ENCODE measurements around the gene ITPR1. TPM values are rescaled to one million over a fixed set of nuclear protein-coding genes. Genes with fewer than 3 reads are reported as not detected.

The ITPR1 gene
- total RNA-seq, 1 donor from 2014 or later = 91.7 TPM

DNA sequence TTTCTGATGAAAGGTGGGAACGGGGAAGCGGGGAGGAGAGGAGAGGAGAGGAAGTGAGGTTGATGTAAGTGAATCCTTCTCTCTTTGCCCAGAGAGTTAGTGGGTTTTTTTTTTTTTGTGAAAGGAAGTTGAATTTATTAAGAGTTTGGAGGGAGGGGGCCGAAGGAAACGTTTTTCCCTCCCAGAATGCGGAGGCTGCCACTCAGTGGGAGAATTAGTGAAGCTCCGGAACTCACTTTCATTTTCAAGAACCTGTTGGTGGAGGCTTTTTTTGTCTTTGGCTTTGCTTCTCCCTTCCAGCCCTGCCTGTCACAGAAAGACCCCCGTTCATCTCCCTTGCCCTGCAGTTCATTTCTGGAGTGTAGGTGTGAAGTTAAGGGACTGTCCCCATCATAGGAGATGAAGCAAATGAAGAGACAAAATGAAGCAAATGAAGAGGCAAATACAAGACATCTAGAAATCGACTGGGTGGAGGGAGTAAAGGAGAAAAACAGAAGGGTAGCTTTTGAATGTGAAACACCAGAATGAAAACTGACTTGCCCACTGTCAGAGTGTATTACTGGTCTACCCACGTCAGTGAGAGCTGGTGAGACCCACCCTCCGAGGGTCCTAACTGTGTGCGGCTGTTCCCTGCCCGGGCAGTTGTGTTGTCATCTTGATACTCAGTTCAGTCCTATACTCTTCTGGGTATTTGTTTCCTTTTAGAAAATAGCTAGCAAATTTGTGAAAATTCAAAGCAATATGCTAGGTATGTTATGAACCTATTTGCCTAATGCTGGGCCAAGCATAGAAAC lies 91.5 kb downstream of the ITPR1 start:
- H3K36me3 ChIP-seq = no peaks in the 10 kb centered on the region
- no peak for DNase-seq
- no peaks in the 10 kb centered on the region for H3K27me3 ChIP-seq
- peak; percentile 48 for ATAC-seq
- intact Hi-C loops (cut with DNase I) = no loop called here
- peaks cover 57% of the 10 kb centered on the region for H3K4me1 ChIP-seq
- peak overlapping the region; percentile 63 for H3K27ac ChIP-seq
- H3K9me3 ChIP-seq = no peaks in the 10 kb centered on the region
- peak overlapping the region; percentile 39 for H3K4me3 ChIP-seq
- no peak for TF ChIP-seq CTCF (IDR thresholded peaks at IDR 0.05)

GRCh38 chr3:4586381-4586780 lies 93.2 kb downstream of the ITPR1 start:
- no peak overlapping the region for H3K27ac ChIP-seq
- no peak overlapping the region for H3K4me3 ChIP-seq
- no peaks in the 10 kb centered on the region for H3K9me3 ChIP-seq
- TF ChIP-seq CTCF (IDR thresholded peaks at IDR 0.05) = no peak
- DNase-seq (no peak), ATAC-seq (no peak)
- H3K27me3 ChIP-seq = no peaks in the 10 kb centered on the region
- peaks cover 61% of the 10 kb centered on the region for H3K4me1 ChIP-seq
- intact Hi-C loops (cut with DNase I) = no loop called here
- H3K36me3 ChIP-seq = no peaks in the 10 kb centered on the region

- DNase-seq (no peak), ATAC-seq (no peak)
- Histone ChIP-seq H3K27me3 (no peaks in the 10 kb centered on the region), H3K9me3 (no peaks in the 10 kb centered on the region), H3K36me3 (no peaks in the 10 kb centered on the region), H3K27ac (no peak overlapping the region), H3K4me1 (peaks cover 54% of the 10 kb centered on the region), H3K4me3 (no peak overlapping the region)
- TF ChIP-seq CTCF (IDR thresholded peaks at IDR 0.05) = no peak
- intact Hi-C loops (cut with DNase I) = no loop called here
Observed at GRCh38 chr3:4587061-4587837, 94.1 kb downstream of the ITPR1 start.

DNA sequence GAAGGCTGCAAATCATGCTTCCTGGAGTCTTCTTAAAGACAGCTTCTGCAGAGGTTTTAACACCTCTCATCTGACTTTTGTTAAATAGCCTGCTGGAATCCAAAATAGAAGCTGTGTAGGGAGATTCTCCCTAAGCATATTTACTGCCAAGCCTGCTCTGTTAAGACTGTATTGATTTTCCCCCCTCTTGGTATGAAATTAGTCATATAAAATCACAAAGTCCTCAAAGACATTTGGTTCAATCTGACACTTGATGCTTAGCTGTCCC lies 94.6 kb downstream of the ITPR1 start:
- DNase-seq (no peak), ATAC-seq (no peak)
- H3K4me3 ChIP-seq = no peak overlapping the region
- no peak overlapping the region for H3K27ac ChIP-seq
- H3K9me3 ChIP-seq = no peaks in the 10 kb centered on the region
- H3K4me1 ChIP-seq = peaks cover 49% of the 10 kb centered on the region
- no peaks in the 10 kb centered on the region for H3K27me3 ChIP-seq
- intact Hi-C loops (cut with DNase I) = no loop called here
- TF ChIP-seq CTCF (IDR thresholded peaks at IDR 0.05) = no peak
- no peaks in the 10 kb centered on the region for H3K36me3 ChIP-seq

DNA sequence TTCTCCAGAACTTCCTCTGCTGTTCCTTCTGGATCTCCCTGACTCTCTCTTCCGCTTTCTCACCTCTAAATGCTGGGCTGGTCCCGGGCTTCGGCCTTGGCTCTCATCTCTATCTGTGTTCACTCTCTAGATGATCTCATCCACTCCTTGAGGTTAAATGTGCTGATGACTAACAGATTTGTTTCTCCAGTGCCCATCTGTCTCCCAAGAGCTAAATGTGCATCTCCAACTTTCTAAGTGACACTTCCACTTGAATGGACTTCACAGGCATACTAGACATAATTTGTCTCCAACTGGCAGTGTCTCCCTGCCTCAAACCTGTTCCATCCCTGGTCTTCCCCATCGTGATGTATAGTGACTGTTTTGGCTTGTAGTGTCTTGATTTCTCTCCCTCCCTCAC lies 95.3 kb downstream of the ITPR1 start:
- no peaks in the 10 kb centered on the region for H3K27me3 ChIP-seq
- H3K4me1 ChIP-seq = peaks cover 43% of the 10 kb centered on the region
- DNase-seq = no peak
- H3K27ac ChIP-seq = no peak overlapping the region
- peak; percentile 29 for ATAC-seq
- no peaks in the 10 kb centered on the region for H3K36me3 ChIP-seq
- no peak overlapping the region for H3K4me3 ChIP-seq
- intact Hi-C loops (cut with DNase I) = no loop called here
- no peaks in the 10 kb centered on the region for H3K9me3 ChIP-seq
- no peak for TF ChIP-seq CTCF (IDR thresholded peaks at IDR 0.05)
